HG02938 (cell line): ENCODE data around the gene ACP2.

Experiments used
- ATAC-seq: cut with Tn5 transposase; IDR thresholded peaks from one replicate; pipeline ENCODE4 v1.9.1; 2021; ENCODE audit warnings: mild to moderate bottlenecking, moderate library complexity; ENCODE audit not compliant: unreplicated experiment

The ACP2 gene

DNA sequence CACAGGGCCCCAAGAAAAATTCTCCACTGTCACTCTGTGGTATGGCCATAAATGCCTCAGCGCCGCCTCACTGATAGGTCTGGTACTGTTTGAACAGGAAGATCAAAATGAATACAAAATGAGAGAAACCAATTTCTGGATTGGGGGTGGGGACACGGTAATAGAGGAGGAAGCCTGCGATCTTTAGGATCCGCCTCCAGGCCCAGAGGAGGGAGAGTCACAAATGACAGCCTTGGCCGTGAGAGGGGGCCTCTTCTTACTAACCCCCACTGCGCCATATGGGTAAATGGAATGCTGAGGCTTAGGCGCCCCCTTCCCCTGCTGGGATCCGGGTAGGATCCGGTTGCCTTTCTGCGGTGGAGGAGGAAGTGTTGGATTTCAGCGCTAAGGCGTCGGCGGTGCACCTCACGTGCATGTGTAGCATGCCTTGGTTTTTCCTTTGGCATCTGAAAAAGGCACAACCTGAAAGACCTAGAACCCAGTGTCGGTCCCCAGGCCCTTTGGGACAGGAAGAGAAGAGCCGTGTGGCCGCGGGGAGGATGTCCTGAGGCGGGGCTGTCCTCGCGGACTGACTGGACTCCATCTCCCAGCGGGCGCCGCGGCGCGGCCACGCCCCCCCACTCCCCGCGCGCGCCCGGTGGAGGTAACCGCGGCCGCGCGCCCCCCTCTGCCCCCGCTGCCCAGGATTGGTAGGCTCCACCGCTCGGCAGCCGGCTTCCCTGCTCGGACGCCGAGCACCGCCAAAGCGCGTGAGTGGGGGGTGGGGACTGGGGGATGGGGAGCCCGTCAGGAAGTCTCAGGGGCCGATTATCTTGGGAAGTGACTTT, 20.6 kb upstream of the ACP2 start:
- peak; percentile 45 for ATAC-seq

DNA sequence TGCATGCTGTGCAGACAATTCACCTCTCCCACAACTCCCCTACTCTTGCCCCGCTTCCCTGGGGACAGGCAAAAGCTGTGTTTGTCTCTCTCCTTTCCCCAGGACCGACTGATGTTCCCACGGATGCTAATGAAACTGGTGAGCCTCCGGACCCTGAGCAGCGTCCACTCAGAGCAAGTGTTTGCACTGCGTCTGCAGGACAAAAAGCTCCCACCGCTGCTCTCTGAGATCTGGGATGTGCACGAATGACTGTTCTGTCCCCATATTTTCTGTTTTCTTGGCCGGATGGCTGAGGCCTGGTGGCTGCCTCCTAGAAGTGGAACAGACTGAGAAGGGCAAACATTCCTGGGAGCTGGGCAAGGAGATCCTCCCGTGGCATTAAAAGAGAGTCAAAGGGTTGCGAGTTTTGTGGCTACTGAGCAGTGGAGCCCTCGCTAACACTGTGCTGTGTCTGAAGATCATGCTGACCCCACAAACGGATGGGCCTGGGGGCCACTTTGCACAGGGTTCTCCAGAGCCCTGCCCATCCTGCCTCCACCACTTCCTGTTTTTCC, 19.9 kb upstream of the ACP2 start:
- ATAC-seq = no peak

DNA sequence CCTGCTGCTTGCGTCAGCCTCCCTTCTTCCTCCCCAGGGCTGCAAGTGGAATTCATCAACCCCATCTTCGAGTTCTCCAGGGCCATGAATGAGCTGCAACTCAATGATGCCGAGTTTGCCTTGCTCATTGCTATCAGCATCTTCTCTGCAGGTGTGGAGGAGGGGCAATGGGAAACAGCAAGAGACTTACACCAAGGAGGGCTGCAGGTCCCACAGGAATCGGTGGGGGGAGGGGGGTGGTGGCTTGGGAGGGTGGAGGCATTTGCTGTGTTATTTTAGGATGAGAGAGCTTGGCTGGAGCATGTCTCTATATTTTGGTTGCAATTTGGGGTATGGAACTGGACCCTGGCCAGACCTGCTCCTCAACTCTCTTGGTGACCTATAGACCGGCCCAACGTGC, 19.3 kb upstream of the ACP2 start:
- ATAC-seq = no peak

DNA sequence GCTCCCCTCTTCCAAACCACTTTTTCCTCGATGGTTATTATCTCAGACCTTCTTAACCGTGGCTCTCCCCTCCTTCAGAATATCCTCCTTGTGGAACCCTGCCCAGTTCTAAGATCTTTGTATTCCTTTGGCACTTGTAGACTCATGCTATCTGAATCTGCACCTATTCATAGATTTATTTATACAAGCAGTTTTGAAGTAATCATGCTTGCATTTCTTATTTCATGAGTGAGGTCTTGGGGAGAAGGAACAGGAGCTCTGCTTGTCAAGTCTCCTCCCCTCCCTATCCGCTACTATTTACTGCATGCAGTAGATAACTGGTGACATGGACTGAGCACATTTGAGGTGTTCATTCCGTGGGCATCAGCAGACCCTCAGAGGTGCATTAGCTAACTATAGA, 15.9 kb upstream of the ACP2 start:
- ATAC-seq = no peak

DNA sequence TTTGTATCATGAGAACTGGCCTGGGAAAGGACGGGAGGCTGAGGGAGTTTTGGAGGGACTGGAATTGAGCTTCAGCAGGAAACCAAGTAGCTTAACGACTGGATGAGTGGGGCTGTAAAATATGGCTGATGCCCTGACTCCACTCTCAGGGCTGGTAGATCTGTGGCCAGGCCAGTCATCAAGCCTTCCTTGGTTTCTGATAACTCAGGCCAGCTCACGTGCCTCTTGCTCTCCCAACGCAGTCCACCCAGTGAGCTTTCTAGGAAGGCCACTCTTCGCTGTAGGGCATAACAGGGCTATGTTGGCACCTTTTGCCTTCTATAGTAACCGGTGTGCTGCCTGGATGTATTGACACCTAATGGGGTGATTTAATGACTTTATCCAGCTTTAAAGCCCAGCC, 15.5 kb upstream of the ACP2 start:
- ATAC-seq = no peak

DNA sequence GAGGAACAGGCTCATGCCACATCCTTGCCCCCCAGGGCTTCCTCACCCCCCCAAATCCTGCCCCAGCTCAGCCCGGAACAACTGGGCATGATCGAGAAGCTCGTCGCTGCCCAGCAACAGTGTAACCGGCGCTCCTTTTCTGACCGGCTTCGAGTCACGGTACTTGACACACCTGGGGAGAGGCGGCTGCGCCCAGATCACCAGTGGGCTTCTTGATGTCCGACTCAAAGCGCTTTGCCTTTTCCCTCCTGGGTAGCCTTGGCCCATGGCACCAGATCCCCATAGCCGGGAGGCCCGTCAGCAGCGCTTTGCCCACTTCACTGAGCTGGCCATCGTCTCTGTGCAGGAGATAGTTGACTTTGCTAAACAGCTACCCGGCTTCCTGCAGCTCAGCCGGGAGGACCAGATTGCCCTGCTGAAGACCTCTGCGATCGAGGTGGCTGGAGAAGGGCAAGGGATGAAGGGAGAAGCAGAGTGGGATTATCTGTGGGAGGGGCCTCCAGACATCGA, 12.7 kb upstream of the ACP2 start:
- ATAC-seq = no peak

DNA sequence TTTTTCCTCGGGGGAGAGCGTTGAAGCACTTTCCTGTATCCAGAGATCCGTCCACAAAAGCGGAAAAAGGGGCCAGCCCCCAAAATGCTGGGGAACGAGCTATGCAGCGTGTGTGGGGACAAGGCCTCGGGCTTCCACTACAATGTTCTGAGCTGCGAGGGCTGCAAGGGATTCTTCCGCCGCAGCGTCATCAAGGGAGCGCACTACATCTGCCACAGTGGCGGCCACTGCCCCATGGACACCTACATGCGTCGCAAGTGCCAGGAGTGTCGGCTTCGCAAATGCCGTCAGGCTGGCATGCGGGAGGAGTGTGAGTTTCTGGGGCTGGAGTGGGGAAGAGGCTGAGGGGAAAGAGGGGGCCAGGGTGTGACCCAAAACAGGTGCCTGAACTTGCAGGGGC, 11.8 kb upstream of the ACP2 start:
- ATAC-seq = no peak

DNA sequence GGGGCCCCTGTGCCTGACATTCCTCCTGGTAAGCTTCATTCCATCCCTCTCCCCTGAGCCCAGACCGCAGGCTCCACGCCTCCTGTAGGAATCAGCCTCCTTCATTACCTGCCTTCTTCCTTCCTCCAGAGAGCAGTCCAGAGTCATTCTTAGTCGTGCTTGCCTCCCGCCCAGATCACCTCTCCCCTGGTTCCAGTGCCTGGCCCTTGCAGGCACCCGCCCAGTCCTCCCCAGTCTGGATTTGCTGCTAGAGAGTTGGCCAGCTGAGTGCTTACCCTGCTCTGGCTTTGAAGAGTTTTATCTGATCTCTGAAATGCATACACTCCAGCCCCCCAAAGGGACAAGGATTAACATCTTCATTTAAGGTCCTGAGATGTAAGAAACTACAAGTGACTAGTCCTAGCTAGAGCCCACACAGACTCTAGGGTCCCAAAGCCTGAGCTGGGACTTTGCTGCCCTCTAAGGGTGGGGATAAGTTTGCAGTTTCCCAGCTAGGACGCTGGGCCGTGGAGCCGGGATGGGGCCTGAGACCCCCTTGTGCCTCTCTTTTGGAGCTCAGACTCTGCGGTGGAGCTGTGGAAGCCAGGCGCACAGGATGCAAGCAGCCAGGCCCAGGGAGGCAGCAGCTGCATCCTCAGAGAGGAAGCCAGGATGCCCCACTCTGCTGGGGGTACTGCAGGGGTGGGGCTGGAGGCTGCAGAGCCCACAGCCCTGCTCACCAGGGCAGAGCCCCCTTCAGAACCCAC, 10.8 kb upstream of the ACP2 start:
- ATAC-seq = no peak

DNA sequence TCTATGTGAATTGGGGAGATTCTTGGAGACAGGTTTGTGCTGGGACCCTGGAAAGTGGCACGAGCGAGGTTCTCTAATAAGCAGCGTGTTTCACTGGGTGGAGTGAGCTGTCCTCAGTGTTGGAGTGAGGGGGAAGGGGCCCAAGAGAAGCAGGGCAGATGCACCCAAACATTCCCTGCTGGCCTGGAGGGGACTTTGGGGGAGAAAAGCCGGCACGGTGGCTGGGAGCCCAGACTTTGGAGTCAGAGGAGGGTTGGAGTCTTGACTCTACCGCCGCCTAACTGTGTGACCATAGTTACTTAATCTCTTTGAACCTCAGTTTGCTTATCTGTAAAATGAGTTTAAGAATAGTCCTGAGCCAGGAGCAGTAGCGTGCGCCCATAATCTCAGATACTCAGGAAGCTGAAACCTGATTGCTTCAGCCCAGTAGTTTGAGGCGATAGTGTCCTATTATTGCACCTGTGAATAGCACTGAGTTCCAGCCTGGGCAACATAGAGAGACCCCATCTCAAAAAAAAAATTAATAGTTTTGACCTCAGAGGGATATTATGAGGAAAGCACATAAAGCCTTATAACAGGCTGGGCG, 9.8 kb upstream of the ACP2 start:
- ATAC-seq = no peak

DNA sequence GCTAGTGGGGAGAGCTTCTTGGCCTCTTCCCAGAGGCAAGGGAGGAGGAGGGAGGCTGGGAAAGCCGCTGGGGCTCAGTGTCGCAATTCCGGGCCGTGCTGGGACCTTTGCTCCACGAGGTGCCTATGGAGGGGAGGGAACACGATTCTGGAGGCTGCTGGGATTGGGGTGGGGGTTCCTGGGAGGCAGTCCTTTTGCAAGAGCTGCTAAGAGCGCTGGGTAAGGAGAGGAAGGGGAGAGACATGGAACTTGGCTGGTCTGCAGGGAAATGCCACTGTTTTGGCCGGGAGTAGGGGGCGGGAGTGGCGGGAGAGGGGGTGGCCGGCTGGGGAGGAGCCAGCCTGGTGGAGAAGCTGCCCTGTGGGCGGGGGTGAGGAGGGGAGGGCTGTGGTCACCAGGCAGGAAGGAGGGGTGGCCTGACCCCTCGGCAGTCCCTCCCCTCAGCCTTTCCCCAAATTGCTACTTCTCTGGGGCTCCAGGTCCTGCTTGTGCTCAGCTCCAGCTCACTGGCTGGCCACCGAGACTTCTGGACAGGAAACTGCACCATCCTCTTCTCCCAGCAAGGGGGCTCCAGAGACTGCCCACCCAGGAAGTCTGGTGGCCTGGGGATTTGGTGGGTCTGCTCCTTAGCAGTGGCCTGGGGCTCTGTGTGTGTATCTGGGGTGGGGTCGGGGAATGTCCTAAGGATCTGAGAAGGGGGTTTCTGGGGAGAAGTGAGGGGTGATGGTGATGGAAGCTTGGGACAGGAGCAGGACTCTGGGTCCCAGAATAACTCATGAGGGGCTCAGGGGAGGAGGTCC, 9.1 kb upstream of the ACP2 start, which contains the start of gene NR1H3:
Gene NR1H3 (plus strand): TSS at position 480 of the 800 bp plus-strand sequence. CDS start 1,221 bp downstream, outside the sequence.
- ATAC-seq = no peak

DNA sequence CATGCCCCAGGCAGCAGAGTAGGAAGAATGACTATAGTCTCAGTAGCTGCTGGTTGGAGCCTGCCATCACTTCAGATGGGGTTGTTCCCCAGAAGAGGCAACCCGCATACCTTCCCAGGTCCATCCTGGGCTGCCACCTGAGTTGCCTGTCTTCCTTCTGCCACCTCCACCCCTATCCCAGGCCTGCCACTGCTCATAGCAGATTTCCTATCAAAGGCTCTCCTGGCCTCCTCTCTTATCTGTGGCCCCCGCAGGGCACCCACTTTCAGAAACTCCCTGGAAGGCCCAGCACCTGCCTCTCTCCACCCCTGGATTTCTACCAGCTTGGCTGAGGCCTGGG, 8.5 kb upstream of the ACP2 start:
- ATAC-seq = no peak

DNA sequence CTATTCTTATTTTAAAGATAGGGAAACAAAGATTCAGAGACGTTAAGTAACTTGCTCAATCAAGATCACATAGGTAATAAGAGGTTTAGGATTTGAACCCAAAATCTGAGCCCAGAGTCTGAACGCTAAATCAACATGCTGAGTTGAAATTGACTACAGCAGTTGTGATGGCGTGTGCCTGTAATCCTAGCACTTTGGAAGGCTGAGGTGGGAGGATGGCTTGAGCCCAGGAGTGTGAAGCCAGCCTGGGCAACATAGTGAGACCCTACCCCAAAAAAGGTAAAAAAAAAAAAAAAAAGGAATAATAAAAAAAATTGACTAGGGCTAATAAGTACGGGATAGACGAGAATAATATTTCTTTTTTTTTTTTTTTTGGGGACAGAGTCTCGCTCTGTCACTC, 7.8 kb upstream of the ACP2 start:
- ATAC-seq = no peak

DNA sequence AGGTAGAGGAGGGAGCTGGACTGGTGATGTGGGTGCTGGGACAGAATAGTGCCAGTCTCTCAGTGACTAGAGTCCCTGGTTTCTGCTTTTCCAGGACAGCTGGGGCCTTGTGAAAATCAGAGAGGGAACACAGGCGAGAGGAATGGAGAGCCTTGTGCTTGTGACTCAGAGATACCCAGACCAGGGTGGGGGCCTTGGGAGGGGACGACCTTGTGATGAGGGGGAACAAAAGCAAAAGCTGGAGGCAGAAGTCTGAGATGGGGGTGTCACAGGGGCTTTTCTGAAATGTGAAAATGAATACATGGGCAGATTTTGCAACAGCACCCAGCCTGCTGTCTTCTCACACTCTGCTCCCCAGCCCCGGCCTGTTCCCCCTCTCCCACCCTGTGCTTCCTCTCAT, 5.8 kb upstream of the ACP2 start:
- no peak for ATAC-seq

DNA sequence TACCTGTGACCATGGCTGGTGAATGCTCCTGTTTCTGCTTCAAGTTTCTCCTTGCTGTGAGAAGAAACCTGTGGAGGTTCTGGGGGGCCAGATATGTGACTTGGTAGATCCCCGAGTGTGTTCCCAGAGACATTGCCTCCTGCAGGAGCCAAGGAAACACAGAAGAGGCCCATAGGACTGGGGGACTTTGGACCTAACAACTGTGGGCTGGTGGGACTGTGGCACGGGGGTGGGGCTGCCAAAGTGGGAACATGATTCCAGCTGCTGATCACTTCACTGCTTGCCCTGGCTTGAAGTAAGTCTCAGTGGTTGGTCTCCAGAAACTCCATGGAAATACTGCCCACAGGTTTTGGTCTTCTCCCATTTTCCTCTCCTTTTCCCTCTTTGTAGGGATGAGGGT, 5.0 kb upstream of the ACP2 start:
- no peak for ATAC-seq

DNA sequence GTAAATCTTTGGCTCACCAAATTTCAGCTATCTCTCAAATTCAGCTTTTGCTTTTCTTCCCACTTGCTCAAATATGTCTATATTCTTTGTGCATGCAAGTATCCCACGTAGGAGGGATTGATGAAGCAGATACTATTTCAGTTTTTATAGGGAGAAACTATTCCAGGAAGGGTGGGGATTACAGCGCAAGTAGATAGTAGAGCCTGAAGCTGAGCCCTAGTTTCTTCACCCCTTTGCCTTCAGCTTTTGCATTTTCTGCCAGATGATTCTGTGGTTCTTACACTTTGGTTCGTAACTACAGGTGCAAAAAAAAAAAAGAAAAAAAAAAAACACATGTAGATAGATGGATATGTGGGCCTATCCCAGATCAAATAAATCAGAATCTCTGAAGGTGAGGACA, 3.1 kb upstream of the ACP2 start:
- no peak for ATAC-seq

DNA sequence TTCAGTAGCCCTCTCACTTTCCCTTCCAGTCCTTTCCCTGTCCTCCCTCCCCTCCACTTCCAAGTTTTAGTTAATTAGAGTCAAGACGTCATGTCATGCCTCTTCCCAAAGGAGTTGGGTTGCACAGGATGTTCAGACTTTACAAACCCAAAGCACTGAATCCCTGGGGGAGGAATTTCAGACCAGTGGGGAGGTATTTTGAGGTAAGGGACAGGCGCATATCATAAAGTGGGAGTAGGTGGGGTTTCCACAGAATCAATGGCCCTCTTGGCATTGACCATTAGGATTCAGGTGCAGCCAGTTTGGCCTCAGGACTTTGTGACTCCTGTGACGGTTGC, 733 bp upstream of the ACP2 start:
- ATAC-seq = no peak

DNA sequence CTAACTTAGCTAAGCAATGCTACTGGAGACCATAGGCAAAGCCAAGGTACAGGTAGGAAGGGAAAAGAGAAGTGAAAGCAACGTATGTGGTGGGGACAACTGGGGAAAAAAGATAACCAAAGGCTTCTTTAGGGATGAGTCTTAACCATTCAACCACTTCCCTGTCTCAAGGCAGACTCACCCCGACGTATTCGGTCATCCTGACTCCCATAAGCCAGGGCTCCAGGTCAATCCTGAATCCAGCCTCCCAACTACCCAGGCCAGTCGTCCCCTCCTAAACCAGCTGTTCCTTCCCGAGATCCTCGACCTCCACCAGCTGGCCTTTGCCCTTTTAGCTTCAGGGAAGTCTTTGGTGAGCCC, 330 bp downstream of the ACP2 start:
- peak; percentile 23 for ATAC-seq

DNA sequence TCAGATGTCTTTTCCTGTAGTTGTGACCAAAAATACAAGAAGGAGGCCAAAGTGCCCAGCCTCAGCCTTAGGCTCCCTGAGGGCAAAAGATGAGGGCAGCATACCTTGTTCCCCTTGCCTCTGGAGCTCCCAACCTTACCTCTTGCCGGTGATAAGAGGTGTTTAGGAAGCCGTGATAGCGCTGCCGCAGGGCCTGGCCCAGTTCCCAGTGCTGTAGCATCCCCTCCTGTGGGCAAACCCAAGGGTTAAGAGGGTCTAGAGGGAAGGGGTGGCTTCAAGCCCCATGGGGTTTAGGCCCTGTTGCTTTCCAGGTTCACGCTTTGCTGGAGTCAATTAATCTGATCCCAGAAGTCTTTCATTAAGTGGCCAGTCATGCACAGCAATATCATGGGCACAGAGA, 1.1 kb downstream of the ACP2 start:
- no peak for ATAC-seq

DNA sequence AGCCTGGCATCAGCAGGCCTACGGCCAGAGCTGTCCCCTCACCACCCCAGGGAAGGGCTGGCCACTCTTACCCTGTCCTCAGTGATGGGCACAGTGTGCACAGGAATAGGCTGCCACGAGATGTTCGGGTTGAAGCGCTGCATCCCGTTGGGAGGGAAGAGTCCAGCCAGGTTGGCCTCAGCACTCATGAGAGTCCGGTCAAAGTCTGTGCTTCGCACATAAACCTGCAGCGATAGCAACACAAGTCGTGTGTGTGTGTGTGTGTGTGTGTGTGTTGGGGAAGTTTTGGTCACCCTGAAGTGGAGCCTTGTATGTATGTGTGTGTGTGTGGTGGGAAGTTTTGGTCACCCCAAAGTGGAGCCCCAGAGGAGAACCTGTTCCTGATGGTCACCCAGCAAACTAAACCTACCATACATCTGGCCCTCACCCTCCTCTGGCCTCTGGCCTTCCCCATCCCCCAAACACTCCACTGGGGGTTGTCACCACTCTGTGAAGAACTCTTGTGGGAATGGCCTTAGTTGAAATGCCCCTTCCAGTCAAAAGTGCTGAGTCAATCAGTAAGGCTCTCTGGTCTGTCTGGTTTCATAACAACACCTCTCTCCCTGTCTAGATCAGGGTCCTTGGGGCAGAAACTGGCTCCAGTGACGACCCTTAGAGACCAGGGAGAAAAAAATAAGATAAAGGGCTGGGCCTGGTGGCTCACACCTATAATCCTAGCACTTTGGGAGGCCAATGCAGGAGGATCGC, 2.8 kb downstream of the ACP2 start:
- ATAC-seq = no peak
